Measurements from ENCODE around the gene SLC5A1.
"Not testable (repeated sequence)": the region's sequence is repeated elsewhere in the genome, so short reads cannot be mapped to it uniquely, and the experiment has no call there.

The SLC5A1 gene

DNA sequence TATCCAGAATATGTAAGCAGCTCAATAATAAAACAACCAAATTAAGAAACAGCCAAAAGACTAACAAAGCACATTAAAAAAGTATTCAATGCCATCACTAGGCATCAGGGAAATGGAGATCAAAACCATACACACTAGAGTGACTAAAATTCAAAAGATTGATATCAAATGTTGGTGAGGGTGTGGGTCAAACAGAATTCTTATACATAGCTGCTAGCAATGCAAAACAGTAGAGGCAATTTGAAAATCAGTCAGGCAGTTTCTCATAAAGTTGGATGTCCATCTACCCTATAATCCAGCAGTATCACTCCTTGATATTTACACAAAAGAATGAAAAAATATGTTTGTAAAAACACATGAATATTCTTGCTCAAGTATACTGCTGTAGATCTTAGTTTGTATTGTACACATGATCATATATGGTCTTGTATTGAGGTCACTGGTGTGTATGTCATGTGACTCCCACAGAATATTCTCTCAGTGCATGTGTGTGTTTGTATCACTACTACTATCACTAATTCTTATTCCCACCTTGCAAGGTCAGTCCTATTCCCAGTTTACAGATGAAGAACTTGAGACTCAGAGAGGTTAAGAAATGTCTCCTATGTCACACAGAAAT lies 54.9 kb downstream of the SLC5A1 start:
- DNase-seq = no peak

DNA sequence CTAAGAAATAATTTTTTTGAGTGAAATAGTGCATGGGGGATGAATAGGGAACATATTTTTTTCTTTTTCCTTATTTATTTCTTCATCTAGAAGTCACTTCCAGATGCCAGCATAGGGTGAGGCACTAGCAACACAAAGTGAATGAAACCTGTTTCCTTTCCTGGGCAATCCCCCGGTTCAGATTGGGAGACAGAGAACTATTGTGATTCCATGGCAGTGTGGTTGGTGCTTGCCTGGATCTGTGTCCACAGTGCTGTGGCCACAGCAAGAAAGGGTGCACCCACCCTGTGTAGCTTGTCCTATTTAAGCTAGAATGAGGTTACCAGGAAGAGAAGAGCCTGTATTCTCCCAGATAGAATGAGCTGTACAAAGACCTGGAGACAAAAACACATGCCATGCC lies 57.6 kb downstream of the SLC5A1 start:
- no peak for DNase-seq

DNA sequence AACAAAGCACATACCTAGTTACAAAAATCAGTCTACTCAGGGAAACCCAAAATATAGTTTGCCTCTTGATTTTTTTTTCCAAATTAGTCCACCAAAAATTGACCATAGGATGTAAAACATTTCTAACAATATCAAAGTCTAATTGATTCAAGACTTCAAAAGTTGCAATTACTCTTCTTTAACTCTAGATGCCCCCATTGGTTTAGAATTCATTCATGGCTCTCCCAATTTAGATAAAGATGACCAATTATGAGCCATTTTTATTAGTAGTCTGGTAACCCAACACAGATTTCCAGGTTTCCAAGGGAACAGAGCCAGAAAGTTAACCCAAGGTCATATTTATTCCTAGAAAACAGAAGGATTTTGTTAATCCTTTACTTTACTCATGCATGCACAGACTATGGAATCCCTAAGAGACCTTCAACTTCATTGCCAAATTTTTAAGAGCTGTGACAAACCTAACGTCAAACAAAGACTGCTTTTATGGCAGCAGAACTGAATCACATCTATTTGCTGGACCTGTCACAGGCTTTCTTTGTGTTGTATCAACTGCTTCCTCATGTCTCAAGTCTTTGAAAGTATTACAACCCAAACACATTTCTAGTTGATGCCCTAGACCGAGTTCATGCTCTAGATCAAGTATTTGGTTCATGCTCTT lies 60.7 kb downstream of the SLC5A1 start:
- peak; percentile 35 for DNase-seq

DNA sequence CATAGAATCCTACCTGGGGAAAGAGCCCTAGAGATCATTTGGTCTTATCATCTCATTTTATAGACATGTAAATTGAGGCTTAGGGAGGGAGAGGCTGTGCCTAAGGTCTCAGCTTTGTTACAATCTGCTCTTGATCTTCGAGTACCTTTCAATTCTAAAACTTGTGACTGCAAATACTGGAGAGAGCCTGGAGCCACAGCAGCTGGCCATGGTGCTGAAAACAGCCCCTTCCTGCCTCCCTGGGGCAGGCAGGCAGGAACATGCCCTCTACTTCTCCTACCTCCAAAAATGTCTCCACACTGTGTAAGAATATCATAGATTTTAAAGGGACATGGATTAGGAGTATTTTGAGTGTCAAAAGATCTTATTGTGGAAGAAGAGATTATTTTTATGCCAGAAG lies 63.9 kb downstream of the SLC5A1 start:
- DNase-seq = no peak

DNA sequence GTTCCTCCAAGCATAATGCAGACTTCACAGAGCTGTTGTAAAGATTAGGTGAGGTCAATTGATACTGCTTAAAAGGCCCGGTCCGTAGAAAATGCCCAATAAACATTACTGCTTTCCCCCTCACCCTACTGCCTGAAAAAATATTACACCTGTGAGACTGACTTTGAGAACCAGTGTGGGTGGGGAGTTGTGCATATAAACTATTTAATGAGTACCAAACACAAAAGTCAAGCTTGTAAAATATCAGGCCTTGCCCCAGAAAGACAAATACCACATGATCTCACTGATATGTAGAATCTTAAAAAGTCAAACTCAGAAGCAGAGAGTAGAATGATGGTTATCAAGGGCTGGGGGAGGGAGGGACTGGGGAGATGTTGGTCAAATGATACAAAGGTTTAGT lies 69.3 kb downstream of the SLC5A1 start:
- no peak for DNase-seq

DNA sequence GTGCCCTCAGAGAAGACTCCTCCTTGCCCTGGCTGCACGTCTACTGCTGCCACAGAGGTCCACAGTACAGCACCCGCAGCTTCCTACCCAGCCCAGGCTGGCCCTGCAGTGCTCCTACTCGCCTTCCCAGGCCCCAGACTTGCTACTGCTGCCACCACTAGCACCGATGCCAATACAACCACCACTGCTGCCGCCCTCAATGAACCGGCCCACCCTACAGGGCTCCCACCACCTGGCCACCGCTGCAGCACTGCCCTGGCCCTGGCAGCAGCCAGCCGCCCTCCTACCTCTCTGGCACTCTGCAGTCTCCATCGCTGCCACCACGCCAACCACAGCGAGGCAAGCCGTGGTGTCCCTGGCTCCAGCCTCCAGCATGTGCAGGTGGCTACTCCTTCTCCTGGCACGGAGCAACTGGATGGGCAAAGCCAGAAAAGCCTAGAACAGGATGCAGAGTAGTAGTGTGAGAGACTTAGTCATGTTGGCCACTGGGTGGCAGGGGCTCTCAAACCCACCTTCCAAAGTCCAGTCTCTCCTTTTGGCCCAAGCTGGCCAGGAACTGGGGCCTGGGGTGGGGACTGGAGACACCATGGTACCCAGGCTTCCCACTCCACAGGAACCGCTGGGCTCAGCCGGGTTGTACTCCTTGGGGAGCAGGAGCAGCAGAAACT lies 76.6 kb downstream of the SLC5A1 start:
- DNase-seq = no peak

DNA sequence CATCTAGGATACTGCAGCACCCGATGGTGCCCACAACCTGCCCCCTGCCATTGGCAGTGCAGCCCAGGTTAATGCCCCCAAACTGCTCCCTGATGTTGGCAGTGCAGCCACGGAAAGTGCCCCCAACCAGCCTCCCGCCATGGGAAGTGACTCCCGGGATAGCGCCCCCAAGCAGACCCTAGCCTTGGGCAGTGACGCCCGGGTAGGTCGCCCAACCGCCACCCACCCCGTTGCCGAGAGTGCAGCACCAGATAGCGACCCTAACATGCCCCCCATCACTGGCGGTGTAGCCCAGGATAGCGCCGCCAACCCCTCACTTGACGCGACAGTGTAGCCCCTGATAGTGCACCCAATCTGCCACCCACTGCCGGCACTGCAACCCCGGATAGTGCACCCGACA lies 77.5 kb downstream of the SLC5A1 start:
- no peak for DNase-seq

DNA sequence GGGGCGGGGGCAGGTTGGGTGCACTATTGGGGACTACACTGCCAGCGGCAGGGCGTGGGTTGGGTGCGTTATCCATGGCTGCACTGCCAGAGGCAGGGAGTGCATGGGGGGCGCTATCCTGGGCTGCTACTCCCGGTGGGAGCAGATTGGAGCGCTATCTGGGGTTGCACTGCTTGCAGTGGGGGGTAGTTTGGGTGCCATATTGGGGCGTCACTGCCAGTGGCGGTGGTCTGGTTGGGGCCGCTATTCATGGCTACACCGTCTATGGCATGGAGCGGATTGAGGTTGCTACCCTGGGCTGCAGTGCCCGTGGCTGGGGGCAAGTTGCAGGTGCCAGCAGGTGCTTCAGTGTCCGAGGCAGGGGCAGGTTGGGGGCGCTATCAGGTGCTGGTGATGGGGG lies 79.8 kb downstream of the SLC5A1 start:
- DNase-seq = no peak

DNA sequence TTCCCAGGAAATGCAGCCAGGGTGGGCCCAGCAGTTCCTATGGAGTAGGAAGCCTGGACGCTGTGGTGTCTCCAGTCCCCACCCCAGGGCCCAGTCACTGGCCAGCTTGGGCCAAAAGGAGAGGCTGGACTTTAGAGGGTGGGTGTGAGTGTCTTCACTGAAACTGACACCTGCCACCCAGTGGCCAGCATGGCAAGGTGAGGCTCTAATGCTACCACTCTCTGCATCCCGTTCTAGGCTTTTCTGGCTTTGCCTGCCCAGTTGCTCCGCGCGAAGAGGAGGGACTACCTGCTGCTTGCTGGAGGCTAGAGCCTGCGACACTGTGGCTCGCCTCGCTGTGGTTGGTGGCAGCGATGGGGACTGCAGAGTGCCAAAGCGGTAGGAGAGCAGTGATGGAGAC lies 80.6 kb downstream of the SLC5A1 start:
- DNase-seq = no peak

DNA sequence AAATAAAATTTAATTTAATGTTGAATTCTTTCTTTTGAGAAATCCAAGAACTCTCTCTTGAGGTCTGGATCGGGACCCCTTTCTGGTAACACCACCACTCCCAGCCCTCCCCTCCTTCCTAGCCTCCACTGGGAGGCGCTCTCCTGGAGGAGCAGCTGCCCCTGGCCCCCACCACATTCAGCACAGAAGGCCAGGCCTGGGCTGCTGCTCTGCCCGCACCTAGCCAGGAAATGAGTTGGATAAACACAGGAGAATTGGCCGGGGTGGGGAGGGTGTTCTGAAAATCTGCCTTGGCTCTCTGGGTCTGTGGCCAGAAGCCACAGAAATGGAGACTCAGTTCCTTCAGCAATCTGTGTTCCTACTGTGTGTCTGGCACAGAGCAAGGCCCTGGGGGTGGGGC lies 84.8 kb downstream of the SLC5A1 start:
- DNase-seq = no peak

DNA sequence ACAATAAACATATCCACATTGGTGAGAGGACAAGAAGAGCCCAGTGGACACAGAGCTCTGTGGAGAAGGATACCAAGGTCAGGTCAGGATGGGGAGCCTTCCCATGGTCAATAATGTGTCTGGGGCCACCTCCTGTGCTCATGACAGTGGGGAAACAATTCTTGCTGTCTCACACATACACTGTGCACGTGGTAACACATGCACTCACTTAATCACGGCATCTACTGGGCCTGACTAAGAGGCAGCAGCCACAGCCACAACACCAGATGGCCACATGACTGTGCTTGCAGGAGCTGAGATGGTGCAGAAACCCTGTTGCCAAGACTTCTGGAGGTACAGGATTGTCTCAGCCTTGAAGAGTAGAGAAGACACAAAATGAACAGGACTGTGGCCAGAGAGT lies 87.4 kb downstream of the SLC5A1 start:
- DNase-seq = no peak

DNA sequence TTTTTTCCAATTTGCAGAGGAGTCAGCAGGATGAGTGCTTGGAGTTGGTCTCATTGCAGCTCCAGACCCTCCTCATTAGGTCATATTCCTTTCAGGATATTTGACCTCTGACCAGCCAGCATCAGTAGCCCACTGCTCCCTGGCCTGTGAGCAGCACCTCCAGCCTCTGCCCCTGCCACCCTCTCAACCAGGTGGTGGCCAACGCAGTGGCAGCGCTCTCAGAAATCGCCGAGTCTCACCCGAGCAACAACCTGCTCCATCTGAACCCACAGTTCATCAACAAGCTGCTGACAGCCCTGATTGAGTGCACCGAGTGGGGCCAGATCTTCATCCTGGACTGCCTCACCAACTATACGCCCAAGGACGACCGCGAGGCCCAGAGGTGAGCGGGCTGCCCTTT lies 89.1 kb downstream of the SLC5A1 start:
- DNase-seq = no peak

DNA sequence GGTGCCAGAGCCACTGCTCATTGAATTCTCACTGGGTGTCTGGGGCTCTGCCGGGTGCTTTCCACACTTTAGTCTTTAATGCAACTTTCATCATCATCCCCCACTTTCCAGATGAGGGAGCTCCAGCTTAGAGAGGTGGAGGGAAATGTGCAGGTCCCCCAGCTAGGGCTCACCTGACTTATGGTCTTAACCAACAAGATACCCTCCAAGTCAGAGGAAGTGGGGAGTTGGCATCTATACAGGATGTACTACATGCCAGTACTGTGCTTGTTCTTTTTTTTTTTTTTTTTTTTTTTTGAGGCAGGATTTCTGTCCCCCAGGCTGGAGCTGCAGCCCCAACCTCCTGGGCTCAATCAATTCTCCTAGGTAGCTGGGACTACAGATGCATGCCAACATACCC lies 89.7 kb downstream of the SLC5A1 start:
- no peak for DNase-seq

DNA sequence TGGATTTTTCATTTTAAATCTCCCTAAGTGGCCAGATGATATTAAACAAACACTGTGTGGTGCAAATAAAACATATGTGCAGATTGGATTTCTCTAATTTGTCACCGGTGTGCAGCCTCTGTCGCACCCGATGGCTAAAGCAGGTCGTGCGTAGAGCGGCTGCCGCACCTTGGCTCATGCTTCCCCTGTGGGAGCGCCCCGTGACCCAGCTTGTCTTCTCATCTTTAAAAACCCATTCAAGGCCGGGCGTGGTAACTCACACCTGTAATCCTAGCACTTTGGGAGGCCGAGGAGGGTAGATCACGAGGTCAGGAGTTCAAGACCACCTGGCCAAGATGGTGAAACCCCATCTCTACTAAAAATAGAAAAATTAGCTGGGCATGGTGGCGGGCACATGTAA lies 91.7 kb downstream of the SLC5A1 start:
- DNase-seq = not testable (repeated sequence)

DNA sequence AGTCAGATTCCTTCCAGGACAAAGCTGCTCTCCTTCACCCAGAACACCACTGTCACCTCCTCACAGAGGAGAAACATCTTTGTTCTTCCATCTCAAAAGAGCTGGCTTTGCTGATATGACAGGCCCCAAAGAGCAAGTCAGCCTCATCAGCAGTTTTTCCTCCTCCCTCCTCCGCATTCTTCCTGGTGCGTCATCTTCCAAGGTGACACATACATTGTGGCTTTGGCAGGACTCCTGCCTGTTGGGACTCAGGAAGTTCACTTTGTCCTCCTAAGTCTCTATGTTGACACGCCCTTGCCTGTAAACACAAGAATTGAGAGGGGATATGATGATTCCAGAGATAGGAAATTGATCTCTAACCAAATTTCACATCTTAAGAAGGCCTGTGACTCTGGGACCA lies 92.9 kb downstream of the SLC5A1 start:
- not testable (repeated sequence) for DNase-seq

DNA sequence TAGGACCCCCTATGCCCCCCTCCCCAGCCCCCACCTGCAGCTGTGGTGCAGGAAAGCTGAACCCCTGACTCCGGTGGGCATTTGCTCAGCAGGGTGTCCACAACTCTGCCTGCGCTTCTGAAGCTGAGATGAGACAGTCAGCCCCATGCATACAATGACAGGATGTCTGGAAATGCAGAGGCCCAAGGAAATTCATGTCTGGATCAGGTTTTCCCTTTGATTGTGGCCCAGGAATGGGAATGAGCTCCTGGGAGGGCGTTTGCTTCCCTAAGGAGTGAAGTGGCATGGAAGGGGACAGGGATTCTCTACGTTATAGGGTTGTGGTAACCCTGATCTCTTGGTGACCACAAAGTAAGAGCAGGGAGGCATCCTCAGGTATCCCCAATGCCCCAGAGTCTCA lies 93.8 kb downstream of the SLC5A1 start:
- not testable (repeated sequence) for DNase-seq

DNA sequence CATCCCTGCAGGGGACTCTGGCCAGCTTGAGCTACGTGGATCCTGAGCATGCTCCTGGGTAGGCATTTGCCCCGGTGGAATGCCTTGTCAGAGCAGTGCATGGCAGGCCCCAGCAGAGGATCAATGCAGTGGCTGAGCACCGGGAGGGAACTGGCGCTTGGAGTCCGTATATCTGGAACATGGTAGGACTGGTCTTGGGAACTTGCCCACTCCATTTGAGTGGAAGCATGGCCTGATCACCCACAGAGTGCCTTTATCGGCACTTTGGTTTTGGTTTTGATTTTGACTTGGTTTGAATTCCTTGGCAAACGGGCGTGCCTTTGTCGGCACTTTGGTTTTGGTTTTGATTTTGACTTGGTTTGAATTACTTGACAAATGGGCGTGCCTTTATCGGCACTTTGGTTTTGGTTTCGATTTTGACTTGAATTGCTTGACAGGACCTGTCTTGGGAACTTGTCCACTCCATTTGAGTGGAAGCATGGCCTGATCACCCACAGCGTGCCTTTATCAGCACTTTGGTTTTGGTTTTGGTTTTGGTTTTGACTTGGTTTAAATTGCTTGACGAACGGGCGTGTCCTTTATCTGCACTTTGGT lies 94.8 kb downstream of the SLC5A1 start:
- DNase-seq = peak; percentile 88

DNA sequence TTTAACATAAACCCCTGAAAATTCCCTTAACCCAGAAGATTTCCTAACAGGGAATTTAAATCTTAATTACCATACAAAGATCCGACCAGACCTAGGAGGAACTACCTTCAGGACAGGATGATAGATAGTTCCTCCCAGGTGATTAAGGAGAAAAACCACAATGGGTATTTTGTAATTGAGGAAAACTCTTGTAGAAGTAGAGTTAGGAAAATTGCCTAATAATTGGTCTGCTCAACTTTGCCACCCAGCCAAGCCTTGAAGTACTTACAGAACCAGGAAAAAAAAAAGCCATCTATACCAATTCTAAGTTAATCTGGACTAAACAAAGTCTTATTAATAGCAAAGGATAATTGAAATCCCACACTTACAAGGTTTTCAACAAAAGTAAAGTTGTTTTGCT lies 95.5 kb downstream of the SLC5A1 start:
- DNase-seq = not testable (repeated sequence)

DNA sequence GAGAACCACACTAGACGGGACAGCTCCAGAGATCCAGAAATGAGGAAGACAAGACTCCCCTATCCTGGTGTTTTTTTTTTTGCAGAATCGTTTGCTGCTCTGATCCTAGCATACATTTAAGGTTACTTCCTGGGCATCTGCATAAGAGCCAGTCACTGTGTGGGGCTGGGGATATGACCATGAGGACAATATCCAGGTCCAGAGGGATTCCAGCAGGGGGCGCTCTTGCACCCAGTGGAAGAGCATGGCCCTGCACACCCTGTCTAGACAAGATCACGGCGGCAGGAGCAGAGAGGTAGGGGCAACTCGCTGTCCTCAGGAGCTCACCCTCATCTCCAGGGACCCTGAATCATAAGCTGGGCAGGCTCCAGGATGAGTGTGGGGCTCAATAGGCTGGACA lies 97.6 kb downstream of the SLC5A1 start:
- peak; percentile 31 for DNase-seq

DNA sequence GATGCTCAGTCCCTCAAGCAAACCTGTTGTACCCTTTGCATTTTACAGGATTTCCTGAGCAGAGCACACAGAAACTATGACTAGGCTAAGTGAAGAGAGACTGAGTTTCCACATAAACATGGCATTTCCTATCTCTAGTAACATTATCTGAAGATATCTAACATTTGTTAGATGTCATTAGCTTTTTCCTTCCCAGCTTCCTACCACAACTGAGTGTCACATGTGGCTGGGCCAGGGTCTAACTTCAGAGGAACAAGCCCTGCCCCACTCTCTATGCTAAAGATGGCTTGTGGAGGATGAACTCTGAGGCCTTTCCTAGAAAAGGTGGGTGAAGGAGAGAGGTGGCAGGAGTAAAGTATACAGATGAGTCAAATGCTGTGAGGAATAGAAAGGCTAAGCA lies 99.5 kb downstream of the SLC5A1 start:
- no peak for DNase-seq

DNA sequence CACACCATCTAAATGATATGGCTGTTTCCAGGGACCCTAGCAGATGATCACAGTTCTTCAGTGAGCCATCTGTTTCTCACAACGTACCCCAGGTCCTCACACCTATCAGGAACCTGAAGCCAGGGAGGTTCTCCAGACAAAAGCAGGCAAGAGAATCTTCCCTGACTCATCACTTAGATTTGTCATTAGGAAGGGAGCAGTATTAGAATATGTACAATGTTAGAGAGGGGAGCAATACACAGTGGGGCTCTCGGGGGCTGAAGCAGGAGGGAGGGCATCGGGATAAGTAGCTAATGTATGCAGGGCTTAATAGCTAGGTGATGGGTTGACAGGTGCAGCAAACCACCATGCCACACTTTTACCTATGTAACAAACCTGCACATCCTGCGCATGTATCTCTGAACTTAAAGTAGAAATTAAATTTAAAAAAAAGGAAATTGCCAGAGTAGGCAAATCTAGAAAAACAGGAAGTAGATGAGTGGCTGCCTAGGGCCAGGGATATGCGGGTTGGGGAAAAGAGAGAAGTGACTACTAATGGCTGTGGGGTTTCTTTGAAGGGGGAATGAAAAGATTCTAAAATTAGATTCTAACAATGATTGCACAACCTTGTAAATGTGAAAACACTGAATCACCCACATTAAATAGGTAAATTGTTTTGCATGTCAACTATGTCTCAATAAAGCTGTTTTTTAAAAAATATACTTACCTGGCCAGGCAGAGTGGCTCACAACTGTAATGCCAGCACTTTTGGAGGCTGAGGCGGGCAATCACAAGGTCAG lies 101.6 kb downstream of the SLC5A1 start:
- peak; percentile 23 for DNase-seq

DNA sequence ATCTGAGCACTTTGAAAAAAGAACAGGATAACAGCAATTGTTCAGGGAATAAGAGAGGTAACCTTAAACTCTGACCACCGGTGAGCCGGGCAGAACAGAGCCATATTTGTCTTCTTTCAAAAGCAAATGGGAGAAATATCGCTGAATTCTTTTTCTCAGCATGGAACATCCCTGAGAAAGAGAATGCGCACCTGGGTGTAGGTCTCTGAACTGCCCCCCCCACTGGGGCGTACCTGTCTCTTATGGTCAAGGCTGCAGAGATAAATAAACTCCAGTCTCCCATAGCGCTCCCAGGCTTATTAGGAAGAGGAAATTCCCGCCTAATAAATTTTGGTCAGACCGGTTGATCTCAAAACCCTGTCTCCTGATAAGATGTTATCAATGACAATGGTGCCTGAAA lies 104.1 kb downstream of the SLC5A1 start:
- not testable (repeated sequence) for DNase-seq

DNA sequence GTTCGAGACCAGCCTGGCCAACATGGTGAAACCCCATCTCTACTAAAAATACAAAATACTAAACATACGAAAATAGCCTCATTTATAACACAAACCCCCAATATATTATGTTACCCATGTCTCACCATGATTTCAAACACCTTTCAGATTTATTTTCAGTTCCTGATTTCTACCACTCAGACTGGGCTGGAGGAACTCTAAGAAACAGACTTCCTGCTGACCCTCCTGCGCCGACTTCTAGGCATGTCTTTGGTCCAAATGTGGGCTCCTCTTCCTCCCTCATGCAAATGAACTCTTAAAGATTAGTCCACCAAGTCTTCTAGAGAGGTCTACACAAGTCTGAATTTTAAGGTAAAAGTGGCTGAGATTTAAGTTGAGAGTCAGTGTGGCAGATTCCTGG lies 105.3 kb downstream of the SLC5A1 start:
- not testable (repeated sequence) for DNase-seq
